Subcutaneous abdominal adipose tissue (tissue), 5 donors: ENCODE results near the gene TDP1.
A peak's percentile ranks its signal among the peaks of the same experiment; 100 is the strongest.

Source experiments
- H3K27ac ChIP-seq: one replicate; pipeline ENCODE4 v1.7.0; 2013; ENCODE audit warnings: low read depth, mild to moderate bottlenecking, inconsistent platforms, low read length, moderate library complexity
- H3K27me3 ChIP-seq, 5 donors: one replicate each; pipeline ENCODE4 v1.7.0; 2013; ENCODE audit warnings: low read length in 5 of 5, inconsistent platforms in 1 of 5; ENCODE audit not compliant: control insufficient read depth in 5 of 5, insufficient read depth in 4 of 5
- H3K36me3 ChIP-seq, 5 donors: one replicate each; pipeline ENCODE4 v1.7.0; 2013; ENCODE audit warnings: low read length in 5 of 5; ENCODE audit not compliant: control insufficient read depth in 5 of 5, insufficient read depth in 5 of 5
- H3K4me1 ChIP-seq, 5 donors: one replicate each; pipeline ENCODE4 v1.7.0; 2013; ENCODE audit warnings: low read length in 5 of 5, mild to moderate bottlenecking in 3 of 5, moderate library complexity in 1 of 5; ENCODE audit not compliant: control insufficient read depth in 5 of 5, insufficient read depth in 5 of 5
- H3K4me3 ChIP-seq, 5 donors: one replicate each; pipeline ENCODE4 v1.7.0; 2013; ENCODE audit warnings: low read length in 5 of 5, low read depth in 1 of 5
- H3K9ac ChIP-seq, 5 donors: one replicate each; pipeline ENCODE4 v1.7.0; 2013; ENCODE audit warnings: low read length in 5 of 5, mild to moderate bottlenecking in 4 of 5, moderate library complexity in 3 of 5
- H3K9me3 ChIP-seq, 5 donors: one replicate each; pipeline ENCODE4 v1.7.0; 2013; ENCODE audit warnings: low read length in 5 of 5; ENCODE audit not compliant: control insufficient read depth in 5 of 5
- donor health status: healthy.
- donor health status: healthy.
- donor health status: healthy.
- donor health status: healthy.
- donor health status: healthy.

TDP1 gene

DNA sequence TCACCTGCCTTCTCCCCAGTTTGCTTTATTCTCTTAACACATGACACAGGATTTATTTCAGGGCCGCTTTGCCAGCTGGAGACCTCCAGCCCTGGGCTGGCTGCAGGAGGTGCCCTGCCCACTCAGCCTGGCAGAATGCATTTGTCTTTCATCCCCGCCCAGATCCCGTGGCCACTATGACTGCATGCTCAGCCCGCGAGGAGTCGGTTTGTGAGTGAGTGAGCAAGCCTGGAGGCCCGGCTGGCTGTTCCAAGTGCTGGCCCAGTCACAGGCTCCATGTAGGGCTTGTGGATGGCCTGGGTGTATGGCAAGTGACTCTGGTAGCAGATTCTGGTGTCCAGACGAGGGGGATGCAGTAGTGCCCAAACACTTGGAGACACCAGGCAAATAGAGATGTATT, 2.1 kb downstream of the TDP1 start:
- Histone ChIP-seq H3K4me1 (peaks cover 3 to 31% (median 25%) of the 10 kb centered on the region in 5 donors), H3K4me3 (no peak overlapping the region), H3K27ac (no peak overlapping the region), H3K27me3 (no peaks in the 10 kb centered on the region), H3K9me3 (no peaks in the 10 kb centered on the region), H3K9ac (no peak overlapping the region), H3K36me3 (peaks cover 0 to 4% (median 0%) of the 10 kb centered on the region in 5 donors)

- Histone ChIP-seq H3K27ac (no peak overlapping the region), H3K9ac (peak overlapping the region in 1 of 5 donors; percentile 15), H3K9me3 (no peaks in the 10 kb centered on the region), H3K36me3 (peaks cover 0 to 15% (median 9%) of the 10 kb centered on the region in 5 donors), H3K4me3 (no peak overlapping the region), H3K4me1 (peaks cover 3 to 28% (median 21%) of the 10 kb centered on the region in 5 donors), H3K27me3 (no peaks in the 10 kb centered on the region)
Measured at GRCh38 chr14:89958966-89959365, 3.2 kb downstream of the TDP1 start.

- peaks cover 2 to 18% (median 12%) of the 10 kb centered on the region in 5 donors for H3K36me3 ChIP-seq
- H3K27me3 ChIP-seq: no peaks in the 10 kb centered on the region
- H3K4me1 ChIP-seq: peaks cover 2 to 22% (median 15%) of the 10 kb centered on the region in 5 donors
- H3K4me3 ChIP-seq: no peak overlapping the region
- no peaks in the 10 kb centered on the region for H3K9me3 ChIP-seq
- no peak overlapping the region for H3K9ac ChIP-seq
- H3K27ac ChIP-seq: no peak overlapping the region
Measured at GRCh38 chr14:89959853-89960445, 4.2 kb downstream of the TDP1 start.

DNA sequence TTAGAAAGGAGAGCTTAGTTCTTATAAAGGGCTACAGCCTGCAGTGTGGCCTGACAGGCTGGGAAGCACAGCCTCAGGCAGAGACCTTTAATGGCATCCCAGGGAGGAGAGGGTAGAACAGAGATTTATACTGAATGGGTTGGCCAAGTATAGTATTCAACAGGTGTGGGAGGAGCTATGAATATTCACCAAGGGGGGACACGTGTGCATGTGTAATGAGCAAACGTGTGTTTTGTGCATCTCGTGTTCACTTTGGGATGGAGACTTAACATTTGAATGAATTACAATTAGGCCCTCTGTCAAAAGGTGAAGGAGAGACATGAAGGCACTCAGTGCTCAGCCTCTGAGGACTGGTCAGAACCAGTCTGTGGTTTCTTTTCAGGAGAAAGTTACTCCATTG, 5.2 kb downstream of the TDP1 start:
- H3K4me3 ChIP-seq: no peak overlapping the region
- no peaks in the 10 kb centered on the region for H3K27me3 ChIP-seq
- H3K27ac ChIP-seq: no peak overlapping the region
- no peaks in the 10 kb centered on the region for H3K9me3 ChIP-seq
- H3K9ac ChIP-seq: no peak overlapping the region
- H3K4me1 ChIP-seq: peaks cover 0 to 16% (median 10%) of the 10 kb centered on the region in 5 donors
- peaks cover 2 to 21% (median 12%) of the 10 kb centered on the region in 5 donors for H3K36me3 ChIP-seq

GRCh38 chr14:89963288-89963978, 7.7 kb downstream of the TDP1 start:
- H3K27ac ChIP-seq: no peak overlapping the region
- peaks cover 6 to 41% (median 23%) of the 10 kb centered on the region in 5 donors for H3K36me3 ChIP-seq
- H3K9me3 ChIP-seq: no peaks in the 10 kb centered on the region
- H3K9ac ChIP-seq: no peak overlapping the region
- no peak overlapping the region for H3K4me3 ChIP-seq
- no peaks in the 10 kb centered on the region for H3K4me1 ChIP-seq
- no peaks in the 10 kb centered on the region for H3K27me3 ChIP-seq

GRCh38 chr14:89965839-89966238, 10.1 kb downstream of the TDP1 start:
- no peaks in the 10 kb centered on the region for H3K4me1 ChIP-seq
- peaks cover 12 to 49% (median 31%) of the 10 kb centered on the region in 5 donors for H3K36me3 ChIP-seq
- no peaks in the 10 kb centered on the region for H3K27me3 ChIP-seq
- H3K4me3 ChIP-seq: no peak overlapping the region
- H3K9ac ChIP-seq: no peak overlapping the region
- H3K9me3 ChIP-seq: no peaks in the 10 kb centered on the region
- H3K27ac ChIP-seq: no peak overlapping the region

GRCh38 chr14:89973234-89973823, 17.6 kb downstream of the TDP1 start:
- H3K4me3 ChIP-seq: no peak overlapping the region
- peaks cover 18 to 45% (median 25%) of the 10 kb centered on the region in 5 donors for H3K36me3 ChIP-seq
- H3K27me3 ChIP-seq: no peaks in the 10 kb centered on the region
- peaks cover 0 to 15% (median 0%) of the 10 kb centered on the region in 5 donors for H3K4me1 ChIP-seq
- no peak overlapping the region for H3K27ac ChIP-seq
- H3K9me3 ChIP-seq: no peaks in the 10 kb centered on the region
- no peak overlapping the region for H3K9ac ChIP-seq

DNA sequence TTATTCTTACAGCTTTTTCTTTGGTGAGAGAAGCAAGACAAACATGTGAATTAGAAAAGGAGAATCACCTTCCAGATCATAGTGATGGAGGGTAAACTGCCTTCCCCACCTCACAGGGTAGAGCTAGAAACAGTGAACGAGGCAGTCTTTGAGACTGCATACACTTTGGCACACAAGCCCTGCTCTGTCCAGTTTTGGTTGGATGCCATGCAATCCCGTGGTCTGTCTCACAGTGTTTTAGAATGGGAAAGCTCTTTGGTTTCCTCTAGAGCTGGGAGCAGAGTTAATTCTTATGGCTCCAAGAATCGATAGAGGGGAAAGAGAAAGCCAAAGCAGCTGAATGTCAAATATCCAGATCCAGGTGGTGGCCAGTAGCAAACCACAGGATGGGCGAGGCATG, 21.9 kb downstream of the TDP1 start:
- Histone ChIP-seq H3K4me1 (peaks cover 0 to 15% (median 0%) of the 10 kb centered on the region in 5 donors), H3K36me3 (peaks cover 6 to 41% (median 25%) of the 10 kb centered on the region in 5 donors), H3K27ac (no peak overlapping the region), H3K9me3 (no peaks in the 10 kb centered on the region), H3K4me3 (no peak overlapping the region), H3K27me3 (no peaks in the 10 kb centered on the region), H3K9ac (no peak overlapping the region)

- no peak overlapping the region for H3K4me3 ChIP-seq
- H3K9me3 ChIP-seq: no peaks in the 10 kb centered on the region
Measured at GRCh38 chr14:89978656-89979055, 22.9 kb downstream of the TDP1 start.

GRCh38 chr14:89983375-89983774, 27.6 kb downstream of the TDP1 start:
- no peaks in the 10 kb centered on the region for H3K9me3 ChIP-seq
- H3K36me3 ChIP-seq: peaks cover 12 to 61% (median 29%) of the 10 kb centered on the region in 5 donors
- H3K9ac ChIP-seq: no peak overlapping the region
- H3K27me3 ChIP-seq: no peaks in the 10 kb centered on the region
- no peaks in the 10 kb centered on the region for H3K4me1 ChIP-seq
- H3K4me3 ChIP-seq: no peak overlapping the region
- no peak overlapping the region for H3K27ac ChIP-seq

More at GRCh38 chr14:89978656-89979055, 22.9 kb downstream of the TDP1 start:
- Histone ChIP-seq H3K36me3 (peaks cover 7 to 48% (median 28%) of the 10 kb centered on the region in 5 donors), H3K4me1 (peaks cover 0 to 12% (median 0%) of the 10 kb centered on the region in 5 donors), H3K9ac (no peak overlapping the region), H3K27ac (no peak overlapping the region), H3K27me3 (no peaks in the 10 kb centered on the region)
